ENCODE measurements around the gene PPM1M. TPM values are rescaled to one million over a fixed set of nuclear protein-coding genes. Genes with fewer than 3 reads are reported as not detected.

PPM1M gene
- total RNA-seq, 4 donors from 2014 or later = 2.0 to 8.4 (median 6.2) TPM

DNA sequence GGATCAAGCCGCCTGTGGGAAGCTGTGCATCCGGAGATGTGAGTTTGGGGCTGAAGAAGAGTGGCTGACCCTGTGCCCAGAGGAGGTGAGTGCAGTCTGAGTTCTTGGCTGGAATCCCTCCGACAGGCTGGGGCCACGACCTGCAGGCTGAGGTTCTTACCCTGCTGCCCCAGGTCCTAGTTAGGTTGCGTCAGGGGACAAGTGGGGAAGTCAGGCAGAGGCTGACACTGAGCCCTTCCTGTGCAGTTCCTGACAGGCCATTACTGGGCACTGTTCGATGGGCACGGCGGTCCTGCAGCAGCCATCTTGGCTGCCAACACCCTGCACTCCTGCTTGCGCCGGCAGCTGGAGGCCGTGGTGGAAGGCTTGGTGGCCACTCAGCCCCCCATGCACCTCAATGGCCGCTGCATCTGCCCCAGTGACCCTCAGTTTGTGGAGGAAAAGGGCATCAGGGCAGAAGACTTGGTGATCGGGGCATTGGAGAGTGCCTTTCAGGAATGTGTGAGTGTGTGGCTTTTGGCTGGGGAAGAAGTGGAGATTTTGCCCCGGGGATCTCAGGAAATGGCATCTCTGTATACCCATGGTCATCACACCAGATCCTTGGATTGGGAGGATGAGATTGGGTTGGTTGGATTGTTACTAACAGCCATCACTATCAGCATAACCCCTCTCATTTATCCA is 1.3 kb downstream of the PPM1M start:
- whole genome bisulfite sequencing, 2 donors (ENCODE audit: low coverage in 1 of 2) = 85 to 100% methylated on average over 1 to 14 of the region's 14 CpGs
- Histone ChIP-seq H3K27me3 (no peaks in the 10 kb centered on the region), H3K27ac (peak overlapping the region; percentile 83 to 92 (median 85)), H3K4me3 (peak overlapping the region in 1 of 4 donors; percentile 62), H3K36me3 (no peaks in the 10 kb centered on the region), H3K9me3 (no peaks in the 10 kb centered on the region), H3K4me1 (peaks cover 0 to 23% (median 9%) of the 10 kb centered on the region in 4 donors)
- intact Hi-C loops (cut with DNase I; ENCODE audit: low total_unique reads) (no loop called here), in situ Hi-C loops (cut with MboI; ENCODE audit: low pct_ligation_motif_present in 1 of 4, low pct_unique_long_range_greater_than_20kb in 1 of 4, low sequenced_read_pairs in 3 of 4) (loop anchor here in 2 of 4 donors (25.0 kb wide), 1 partner anchor 90 kb away; no protein-coding TSS in a partner anchor)
- no peak for TF ChIP-seq EP300 (IDR thresholded peaks at IDR 0.05; ENCODE audit: low read depth)
- TF ChIP-seq POLR2AphosphoS5 (IDR thresholded peaks at IDR 0.05) = no peak
- no peak for TF ChIP-seq POLR2A (IDR thresholded peaks at IDR 0.05)
- TF ChIP-seq, protein P1, sequence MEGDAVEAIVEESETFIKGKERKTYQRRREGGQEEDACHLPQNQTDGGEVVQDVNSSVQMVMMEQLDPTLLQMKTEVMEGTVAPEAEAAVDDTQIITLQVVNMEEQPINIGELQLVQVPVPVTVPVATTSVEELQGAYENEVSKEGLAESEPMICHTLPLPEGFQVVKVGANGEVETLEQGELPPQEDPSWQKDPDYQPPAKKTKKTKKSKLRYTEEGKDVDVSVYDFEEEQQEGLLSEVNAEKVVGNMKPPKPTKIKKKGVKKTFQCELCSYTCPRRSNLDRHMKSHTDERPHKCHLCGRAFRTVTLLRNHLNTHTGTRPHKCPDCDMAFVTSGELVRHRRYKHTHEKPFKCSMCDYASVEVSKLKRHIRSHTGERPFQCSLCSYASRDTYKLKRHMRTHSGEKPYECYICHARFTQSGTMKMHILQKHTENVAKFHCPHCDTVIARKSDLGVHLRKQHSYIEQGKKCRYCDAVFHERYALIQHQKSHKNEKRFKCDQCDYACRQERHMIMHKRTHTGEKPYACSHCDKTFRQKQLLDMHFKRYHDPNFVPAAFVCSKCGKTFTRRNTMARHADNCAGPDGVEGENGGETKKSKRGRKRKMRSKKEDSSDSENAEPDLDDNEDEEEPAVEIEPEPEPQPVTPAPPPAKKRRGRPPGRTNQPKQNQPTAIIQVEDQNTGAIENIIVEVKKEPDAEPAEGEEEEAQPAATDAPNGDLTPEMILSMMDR (IDR thresholded peaks at IDR 0.05) = no peak
- DNase-seq = no peak

DNA sequence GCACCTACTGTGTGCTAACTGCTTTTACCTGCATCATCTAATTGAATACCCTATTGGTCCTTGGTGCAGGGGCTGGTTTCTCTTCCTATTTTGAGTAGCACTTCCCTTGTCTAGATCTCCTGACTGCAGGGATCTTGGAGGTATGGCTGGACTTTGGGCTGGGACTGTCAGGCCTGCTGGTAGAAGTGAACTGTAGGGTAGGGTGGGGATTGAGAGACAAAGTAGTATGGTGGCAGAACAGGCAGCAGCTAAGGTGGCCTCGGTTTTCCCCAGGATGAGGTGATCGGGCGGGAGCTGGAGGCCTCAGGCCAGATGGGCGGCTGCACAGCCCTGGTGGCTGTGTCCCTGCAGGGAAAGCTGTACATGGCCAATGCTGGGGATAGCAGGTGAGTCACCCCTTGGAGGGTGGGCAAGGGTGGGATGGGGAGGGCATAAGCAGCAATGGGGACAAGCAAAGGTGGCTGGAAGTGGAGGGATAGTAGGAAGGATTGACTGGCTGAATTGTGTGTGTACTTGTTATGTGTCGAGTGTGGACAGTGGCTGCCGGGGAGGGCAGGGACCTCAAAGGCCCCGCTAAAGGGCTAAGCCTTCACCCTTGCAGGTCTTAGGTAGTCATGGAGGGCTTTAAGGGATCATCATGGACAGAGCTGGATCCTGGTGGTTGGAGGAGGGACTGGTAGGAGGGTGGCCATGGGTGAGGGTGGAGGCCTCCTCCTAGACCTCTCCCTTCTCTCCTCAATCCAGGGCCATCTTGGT is 2.0 kb downstream of the PPM1M start:
- Histone ChIP-seq H3K36me3 (no peaks in the 10 kb centered on the region), H3K27me3 (no peaks in the 10 kb centered on the region), H3K27ac (peak overlapping the region in 1 of 4 donors; percentile 92), H3K4me1 (peaks cover 0 to 23% (median 9%) of the 10 kb centered on the region in 4 donors), H3K4me3 (no peak overlapping the region), H3K9me3 (no peaks in the 10 kb centered on the region)
- 94 to 100% methylated on average over 2 to 7 of the region's 7 CpGs for WGBS, 2 donors (ENCODE audit: low coverage in 1 of 2)
- in situ Hi-C loops (cut with MboI; ENCODE audit: low pct_ligation_motif_present in 1 of 4, low pct_unique_long_range_greater_than_20kb in 1 of 4, low sequenced_read_pairs in 3 of 4) (loop anchor here in 2 of 4 donors (25.0 kb wide), 1 partner anchor 90 kb away; no protein-coding TSS in a partner anchor), intact Hi-C loops (cut with DNase I; ENCODE audit: low total_unique reads) (no loop called here)
- no peak for DNase-seq
- TF ChIP-seq POLR2A (IDR thresholded peaks at IDR 0.05) = no peak
- no peak for TF ChIP-seq EP300 (IDR thresholded peaks at IDR 0.05; ENCODE audit: low read depth)
- no peak for TF ChIP-seq POLR2AphosphoS5 (IDR thresholded peaks at IDR 0.05)
- TF ChIP-seq, protein P1 (IDR thresholded peaks at IDR 0.05) = no peak

DNA sequence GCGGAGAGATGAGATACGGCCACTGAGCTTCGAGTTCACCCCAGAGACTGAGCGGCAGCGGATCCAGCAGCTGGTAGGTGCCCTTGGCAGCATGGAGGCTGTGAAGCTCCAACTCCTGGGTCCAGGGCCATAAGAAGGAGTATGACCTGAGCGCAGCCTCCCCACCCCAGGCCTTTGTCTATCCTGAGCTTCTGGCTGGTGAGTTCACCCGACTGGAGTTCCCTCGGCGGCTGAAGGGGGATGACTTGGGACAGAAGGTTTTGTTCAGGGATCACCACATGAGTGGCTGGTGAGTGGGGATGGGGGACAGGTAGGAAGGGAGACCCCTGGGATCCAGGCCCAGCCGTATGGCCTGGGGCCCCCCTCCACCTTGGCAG is 2.6 kb downstream of the PPM1M start:
- no peak overlapping the region for H3K4me3 ChIP-seq
- 86% methylated on average over 9 of the region's 10 CpGs; no CpG with 5 or more reads in 1 of the 2 donors for WGBS, 2 donors (ENCODE audit: low coverage in 1 of 2)
- H3K27ac ChIP-seq = no peak overlapping the region
- intact Hi-C loops (cut with DNase I; ENCODE audit: low total_unique reads) = no loop called here
- H3K4me1 ChIP-seq = peaks cover 0 to 23% (median 11%) of the 10 kb centered on the region in 4 donors
- H3K27me3 ChIP-seq = no peaks in the 10 kb centered on the region
- no peaks in the 10 kb centered on the region for H3K9me3 ChIP-seq
- H3K36me3 ChIP-seq = no peaks in the 10 kb centered on the region
- TF ChIP-seq, protein P1 (IDR thresholded peaks at IDR 0.05) = no peak
- TF ChIP-seq EP300 (IDR thresholded peaks at IDR 0.05; ENCODE audit: low read depth) (no peak), POLR2AphosphoS5 (IDR thresholded peaks at IDR 0.05) (no peak), POLR2A (IDR thresholded peaks at IDR 0.05) (no peak)
- DNase-seq = no peak
- in situ Hi-C loops (cut with MboI; ENCODE audit: low pct_ligation_motif_present in 1 of 4, low pct_unique_long_range_greater_than_20kb in 1 of 4, low sequenced_read_pairs in 3 of 4) = loop anchor here in 2 of 4 donors (25.0 kb wide), 1 partner anchor 89 kb away; no protein-coding TSS in a partner anchor

Data from transverse colon (tissue), 4 donors.